ENCODE results near the gene TMSB4X.

- TF ChIP-seq CTCF (IDR thresholded peaks at IDR 0.05) (no peak), POLR2A (IDR thresholded peaks at IDR 0.05) (no peak), POLR2AphosphoS5 (IDR thresholded peaks at IDR 0.05) (no peak), EP300 (IDR thresholded peaks at IDR 0.05) (no peak)
Measured at GRCh38 chrX:13009844-13010243, 34.9 kb downstream of the TMSB4X start.
